K562 (cell line): ENCODE measurements around the gene MAP10. TPM values are rescaled to one million over a fixed set of nuclear protein-coding genes. Genes with fewer than 3 reads are reported as not detected.

Experiments
- ATF6 ChIP-seq: sonication (generic); formaldehyde crosslinking; IDR thresholded peaks from 2 replicates; pipeline ENCODE4 v1.4.0; 2020; ENCODE audit warnings: mild to moderate bottlenecking, missing genetic modification reagents
- BDP1 ChIP-seq: IDR thresholded peaks from 3 replicates; pipeline ENCODE4 v1.6.1; 2011; ENCODE audit not compliant: insufficient read length, insufficient read depth
- CAMTA2 ChIP-seq: fragments of 250-450 bp; sonication (Bioruptor Pico); conservative IDR thresholded peaks from 2 replicates; pipeline ENCODE4 v1.5.1; 2022
- COPS2 ChIP-seq: fragments of 450-650 bp; conservative IDR thresholded peaks from 2 replicates; pipeline ENCODE4 v1.6.1; 2016; ENCODE audit warnings: mild to moderate bottlenecking, moderate library complexity
- EHMT2 ChIP-seq: fragments of 450-650 bp; IDR thresholded peaks from 2 replicates; pipeline ENCODE4 v1.6.1; 2018; ENCODE audit warnings: antibody characterized with exemption
- FOXK2 ChIP-seq, 2 experiments: fragments of 450-650 bp; IDR thresholded peaks in 1 of 2; conservative IDR thresholded peaks in 1 of 2; 2 replicates each; pipeline ENCODE4 v1.6.1; 2016; ENCODE audit warnings: low read depth in 2 of 2, mild to moderate bottlenecking in 1 of 2
- FOXM1 ChIP-seq, 2 experiments: fragments of 450-650 bp in 1 of 2; sonication (generic) in 1 of 2; formaldehyde crosslinking in 1 of 2; IDR thresholded peaks; 2 replicates each; pipeline versions ENCODE4 v1.6.1 to v1.9.0; 2017 to 2022; ENCODE audit warnings: low read depth in 2 of 2, mild to moderate bottlenecking in 2 of 2, missing genetic modification reagents in 1 of 2, moderate library complexity in 1 of 2
- GATA2 ChIP-seq: sonication (generic); formaldehyde crosslinking; IDR thresholded peaks from 2 replicates; pipeline ENCODE4 v1.4.0; 2020; ENCODE audit warnings: mild to moderate bottlenecking, missing genetic modification reagents
- GTF2A2 ChIP-seq: IDR thresholded peaks from 2 replicates; pipeline ENCODE4 v1.6.1; 2016; ENCODE audit warnings: mild to moderate bottlenecking, missing genetic modification characterization, missing compliant biosample characterization
- HNRNPUL1 ChIP-seq: fragments of 200-400 bp; formaldehyde crosslinking; IDR thresholded peaks from 2 replicates; pipeline ENCODE4 v1.6.1; 2017; ENCODE audit warnings: low read length
- NONO ChIP-seq, 2 experiments: fragments of 200-400 bp in 1 of 2; fragments of 450-650 bp in 1 of 2; formaldehyde crosslinking in 1 of 2; IDR thresholded peaks; 2 replicates each; pipeline ENCODE4 v1.6.1; 2017; ENCODE audit warnings: low read depth in 2 of 2, mild to moderate bottlenecking in 2 of 2, moderate library complexity in 2 of 2, low read length in 1 of 2
- SAP30 ChIP-seq: fragments of 200-600 bp; sonication (generic); IDR thresholded peaks from 2 replicates; pipeline ENCODE4 v1.6.1; 2012; ENCODE audit warnings: borderline replicate concordance, low read depth, mild to moderate bottlenecking, moderate library complexity, low read length, control low read depth, inconsistent platforms; ENCODE audit not compliant: insufficient read depth, poor library complexity, severe bottlenecking
- SNAPC5 ChIP-seq: fragments of 250-450 bp; sonication (Bioruptor Pico); IDR thresholded peaks from 2 replicates; pipeline ENCODE4 v1.8.0; 2021; ENCODE audit warnings: moderate library complexity, mild to moderate bottlenecking, inconsistent platforms
- TEAD2 ChIP-seq: fragments of 450-650 bp; IDR thresholded peaks from 2 replicates; pipeline ENCODE4 v1.6.1; 2016; ENCODE audit warnings: missing genetic modification characterization, control low read depth, missing compliant biosample characterization
- ZFP1 ChIP-seq: fragments of 450-650 bp; formaldehyde crosslinking; IDR thresholded peaks from 2 replicates; pipeline ENCODE4 v1.4.0; 2020; ENCODE audit warnings: mild to moderate bottlenecking, mixed read lengths
- ZNF511 ChIP-seq: sonication (generic); formaldehyde crosslinking; IDR thresholded peaks from 2 replicates; pipeline ENCODE4 v1.8.0; 2022; ENCODE audit warnings: mild to moderate bottlenecking, missing genetic modification reagents
- ZNF668 ChIP-seq: fragments of 250-450 bp; sonication (Bioruptor Pico); IDR thresholded peaks from 2 replicates; pipeline ENCODE4 v1.8.0; 2022; ENCODE audit warnings: mild to moderate bottlenecking, inconsistent platforms
- ZNF75A ChIP-seq: fragments of 450-650 bp; formaldehyde crosslinking; IDR thresholded peaks from 2 replicates; pipeline ENCODE4 v1.4.0; 2020; ENCODE audit warnings: mild to moderate bottlenecking
- ZNF76 ChIP-seq: fragments of 250-450 bp; sonication (Bioruptor Pico); IDR thresholded peaks from 2 replicates; pipeline ENCODE4 v1.4.0; 2020; ENCODE audit warnings: mild to moderate bottlenecking, moderate library complexity, borderline replicate concordance
- ZNF830 ChIP-seq: fragments of 250-450 bp; sonication (Bioruptor Pico); IDR thresholded peaks from 2 replicates; pipeline ENCODE4 v1.5.0; 2021; ENCODE audit warnings: mild to moderate bottlenecking
- polyA plus RNA-seq, 8 experiments: library from polyadenylated mRNA; depleted of rRNA in 4 of 8; stranded (reverse) in 5 of 8; unstranded in 3 of 8; fragments of >200 nt; fragmentation: Nextera tagmentation in 2 of 8; fragmentation: Illumina TruSeq in 1 of 8; extraction: Ambion mirVana in 2 of 8; extraction: Trizol in 1 of 8; gene quantifications; 2 replicates each; pipeline versions ENCODE4 v1.2.1 to v1.2.3, GENCODE V29; 2011 to 2014; ENCODE audit warnings: inconsistent platforms in 1 of 8, missing spikeins in 1 of 8
- total RNA-seq, 7 experiments: library from RNA; depleted of rRNA in 6 of 7; stranded (reverse); fragments of >200 nt in 6 of 7; fragmentation: Illumina TruSeq in 2 of 7; extraction: Trizol in 2 of 7; gene quantifications; 2 replicates each; pipeline versions ENCODE4 v1.2.1 to v1.2.3, GENCODE V29; 2011 to 2021; ENCODE audit warnings: low replicate concordance in 1 of 7
- TF ChIP-seq, protein P1 (sequence below): fragments of 450-650 bp; formaldehyde crosslinking; IDR thresholded peaks from 2 replicates; pipeline ENCODE4 v1.4.0; 2020; ENCODE audit warnings: mild to moderate bottlenecking
- TF ChIP-seq, protein P2 (sequence below): fragments of 250-450 bp; sonication (Bioruptor Pico); IDR thresholded peaks from 2 replicates; pipeline ENCODE4 v1.5.0; 2020; ENCODE audit warnings: mild to moderate bottlenecking, borderline replicate concordance

MAP10 gene
- total and polyA plus RNA-seq, 9 of the 15 experiments (the other 6 are each of a cell fraction or from before 2014, with no cell fraction given): 0.11 to 0.98 (median 0.69) TPM

DNA sequence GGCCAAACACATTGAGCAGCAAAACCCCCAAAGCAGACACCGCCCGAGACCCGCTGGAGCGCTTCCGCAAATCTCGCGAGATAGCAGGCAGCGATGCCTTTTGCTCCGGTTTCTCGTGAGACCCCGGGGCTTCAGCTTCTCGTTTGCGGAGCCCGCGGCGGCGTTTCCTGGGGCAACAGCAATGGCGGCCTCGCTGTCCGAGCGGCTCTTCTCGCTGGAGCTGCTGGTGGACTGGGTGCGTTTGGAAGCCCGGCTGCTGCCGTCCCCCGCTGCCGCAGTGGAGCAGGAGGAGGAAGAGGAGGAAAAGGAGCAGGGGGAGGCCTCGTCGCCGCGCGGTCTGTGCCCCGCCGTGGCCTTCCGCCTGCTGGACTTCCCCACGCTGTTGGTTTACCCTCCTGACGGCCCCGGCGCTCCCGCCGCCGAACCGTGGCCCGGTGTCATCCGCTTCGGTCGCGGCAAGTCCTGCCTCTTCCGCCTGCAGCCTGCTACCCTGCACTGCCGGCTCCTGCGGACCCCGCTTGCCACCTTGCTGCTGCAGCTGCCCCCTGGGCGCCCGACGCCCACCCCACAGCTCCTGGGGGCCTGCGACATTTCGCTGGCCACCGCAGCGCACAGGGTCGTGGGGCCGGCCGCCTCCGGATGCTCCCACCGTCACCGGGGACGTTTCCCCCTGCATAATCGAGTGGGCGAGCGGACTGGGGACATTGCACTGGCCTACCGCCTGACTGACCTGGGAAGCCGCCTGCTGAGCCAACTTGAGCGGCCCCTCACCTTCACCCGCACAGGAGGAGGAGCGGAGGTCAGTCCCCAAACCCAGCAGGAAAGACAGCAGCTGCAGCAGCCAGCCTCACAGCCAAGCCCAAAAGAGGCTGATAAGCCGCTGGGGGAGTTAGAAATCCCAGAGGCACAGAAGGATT is at the start of gene MAP10 (continued):
- TF ChIP-seq ATF6 (CRISPR knock-in tag) (no peak), GATA2 (no peak), COPS2 (no peak), SNAPC5 (CRISPR knock-in tag) (no peak), ZNF511 (CRISPR knock-in tag) (no peak), TEAD2 (tag) (no peak), SAP30 (no peak), ZNF76 (CRISPR knock-in tag) (no peak), HNRNPUL1 (no peak), ZNF830 (no peak), NONO (IDR thresholded peaks at IDR 0.05; ENCODE audit: low read depth in 2 of 2, low read length in 1 of 2) (no peak), BDP1 (no peak), GTF2A2 (no peak), ZNF75A (CRISPR knock-in tag) (no peak), FOXM1 (IDR thresholded peaks at IDR 0.05; ENCODE audit: low read depth) (no peak), FOXM1 (CRISPR knock-in tag; IDR thresholded peaks at IDR 0.05; ENCODE audit: low read depth) (no peak), ZNF668 (CRISPR knock-in tag) (no peak), CAMTA2 (CRISPR knock-in tag) (no peak), EHMT2 (no peak), ZFP1 (CRISPR knock-in tag) (no peak), FOXK2 (conservative IDR thresholded peaks at IDR 0.05 in 1 of 2, IDR thresholded peaks at IDR 0.05 in 1 of 2; ENCODE audit: low read depth in 2 of 2) (no peak)
- TF ChIP-seq, protein P1, sequence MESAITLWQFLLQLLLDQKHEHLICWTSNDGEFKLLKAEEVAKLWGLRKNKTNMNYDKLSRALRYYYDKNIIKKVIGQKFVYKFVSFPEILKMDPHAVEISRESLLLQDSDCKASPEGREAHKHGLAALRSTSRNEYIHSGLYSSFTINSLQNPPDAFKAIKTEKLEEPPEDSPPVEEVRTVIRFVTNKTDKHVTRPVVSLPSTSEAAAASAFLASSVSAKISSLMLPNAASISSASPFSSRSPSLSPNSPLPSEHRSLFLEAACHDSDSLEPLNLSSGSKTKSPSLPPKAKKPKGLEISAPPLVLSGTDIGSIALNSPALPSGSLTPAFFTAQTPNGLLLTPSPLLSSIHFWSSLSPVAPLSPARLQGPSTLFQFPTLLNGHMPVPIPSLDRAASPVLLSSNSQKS (CRISPR knock-in tag): no peak
- TF ChIP-seq, protein P2, sequence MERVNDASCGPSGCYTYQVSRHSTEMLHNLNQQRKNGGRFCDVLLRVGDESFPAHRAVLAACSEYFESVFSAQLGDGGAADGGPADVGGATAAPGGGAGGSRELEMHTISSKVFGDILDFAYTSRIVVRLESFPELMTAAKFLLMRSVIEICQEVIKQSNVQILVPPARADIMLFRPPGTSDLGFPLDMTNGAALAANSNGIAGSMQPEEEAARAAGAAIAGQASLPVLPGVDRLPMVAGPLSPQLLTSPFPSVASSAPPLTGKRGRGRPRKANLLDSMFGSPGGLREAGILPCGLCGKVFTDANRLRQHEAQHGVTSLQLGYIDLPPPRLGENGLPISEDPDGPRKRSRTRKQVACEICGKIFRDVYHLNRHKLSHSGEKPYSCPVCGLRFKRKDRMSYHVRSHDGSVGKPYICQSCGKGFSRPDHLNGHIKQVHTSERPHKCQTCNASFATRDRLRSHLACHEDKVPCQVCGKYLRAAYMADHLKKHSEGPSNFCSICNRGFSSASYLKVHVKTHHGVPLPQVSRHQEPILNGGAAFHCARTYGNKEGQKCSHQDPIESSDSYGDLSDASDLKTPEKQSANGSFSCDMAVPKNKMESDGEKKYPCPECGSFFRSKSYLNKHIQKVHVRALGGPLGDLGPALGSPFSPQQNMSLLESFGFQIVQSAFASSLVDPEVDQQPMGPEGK (CRISPR knock-in tag): no peak
